Vagina (tissue), 2 donors: Measurements from ENCODE around the gene WNK2. TPM values are rescaled to one million over a fixed set of nuclear protein-coding genes. Genes with fewer than 3 reads are reported as not detected.

Source experiments
- DNase-seq, 2 donors: peaks; one replicate each; pipeline ENCODE4 v3.0.0-alpha.2; 2017; ENCODE audit errors: extremely low spot score in 2 of 2
- H3K27ac ChIP-seq: fragments of 200-600 bp; sonication (generic); one replicate; pipeline ENCODE4 v1.5.1; 2019
- H3K27me3 ChIP-seq: fragments of 200-600 bp; sonication (generic); one replicate; pipeline ENCODE4 v1.5.1; 2019
- H3K36me3 ChIP-seq, 2 donors: fragments of 200-600 bp; sonication (generic); one replicate each; pipeline ENCODE4 v1.5.1; 2017 to 2019
- H3K4me1 ChIP-seq: fragments of 200-600 bp; sonication (generic); one replicate; pipeline ENCODE4 v1.5.1; 2019
- H3K4me3 ChIP-seq, 2 donors: fragments of 200-600 bp; sonication (generic); 1 replicate in 1 of 2; 2 replicates in 1 of 2; pipeline ENCODE4 v1.5.1; 2016 to 2019
- H3K9me3 ChIP-seq: fragments of 200-600 bp; sonication (generic); one replicate; pipeline ENCODE4 v1.5.1; 2019
- CTCF ChIP-seq, 3 experiments: fragments of 450-650 bp in 2 of 3; fragments of 200-600 bp in 1 of 3; sonication (generic) in 1 of 3; IDR thresholded peaks; one replicate each; pipeline ENCODE4 v1.5.1; 2017 to 2019; ENCODE audit warnings: antibody characterized with exemption in 3 of 3, mild to moderate bottlenecking in 2 of 3, moderate library complexity in 2 of 3
- POLR2A ChIP-seq, 2 donors: fragments of 450-650 bp; IDR thresholded peaks; one replicate each; pipeline ENCODE4 v1.6.1; 2017; ENCODE audit warnings: antibody characterized with exemption in 2 of 2, mild to moderate bottlenecking in 2 of 2, moderate library complexity in 2 of 2
- POLR2AphosphoS5 ChIP-seq, 2 donors: sonication (generic); formaldehyde crosslinking; IDR thresholded peaks; one replicate each; pipeline ENCODE4 v1.9.0; 2017; ENCODE audit warnings: antibody characterized with exemption in 2 of 2, mild to moderate bottlenecking in 2 of 2, low read depth in 1 of 2; ENCODE audit not compliant: insufficient read depth in 1 of 2
- intact Hi-C: fragments of 100-400 bp; cut with DNase I; formaldehyde crosslinking; loops from one replicate; pipeline ENCODE4 v1.15.1; 2023
- total RNA-seq: library from RNA; depleted of rRNA; stranded (reverse); fragments of >200 nt; gene quantifications from one replicate; pipeline ENCODE4 v1.2.3, GENCODE V29; 2016

The WNK2 gene
- total RNA-seq, 1 donor from 2014 or later, result 24.8 TPM

GRCh38 chr9:93324191-93324834, 140.4 kb downstream of the WNK2 start:
- intact Hi-C loops, result loop anchor here (2.0 kb wide), 1 partner anchor 56 kb away; no protein-coding TSS in a partner anchor
- Histone ChIP-seq H3K9me3 (no peaks in the 10 kb centered on the region), H3K4me3 (no peak overlapping the region), H3K27me3 (no peaks in the 10 kb centered on the region), H3K36me3 (no peaks in the 10 kb centered on the region), H3K4me1 (no peaks in the 10 kb centered on the region), H3K27ac (no peak overlapping the region)
- no peak for TF ChIP-seq POLR2AphosphoS5 (IDR thresholded peaks at IDR 0.05; ENCODE audit: insufficient read depth in 1 of 2, low read depth in 1 of 2)
- no peak for TF ChIP-seq CTCF (IDR thresholded peaks at IDR 0.05)
- TF ChIP-seq POLR2A (IDR thresholded peaks at IDR 0.05), result no peak
- no peak for DNase-seq

- no peak overlapping the region for H3K27ac ChIP-seq
- no peaks in the 10 kb centered on the region for H3K36me3 ChIP-seq
- H3K27me3 ChIP-seq, result no peaks in the 10 kb centered on the region
- H3K4me3 ChIP-seq, result no peak overlapping the region
- H3K4me1 ChIP-seq, result no peaks in the 10 kb centered on the region
- intact Hi-C loops, result loop anchor here (2.0 kb wide), 1 partner anchor 57 kb away; no protein-coding TSS in a partner anchor
- DNase-seq, result no peak
- TF ChIP-seq CTCF (IDR thresholded peaks at IDR 0.05), result no peak
- no peak for TF ChIP-seq POLR2A (IDR thresholded peaks at IDR 0.05)
- no peak for TF ChIP-seq POLR2AphosphoS5 (IDR thresholded peaks at IDR 0.05; ENCODE audit: insufficient read depth in 1 of 2, low read depth in 1 of 2)
- no peaks in the 10 kb centered on the region for H3K9me3 ChIP-seq
Observed at GRCh38 chr9:93325307-93326035, 141.5 kb downstream of the WNK2 start.

- no peaks in the 10 kb centered on the region for H3K36me3 ChIP-seq
- H3K27me3 ChIP-seq, result no peaks in the 10 kb centered on the region
- TF ChIP-seq POLR2A (IDR thresholded peaks at IDR 0.05), result no peak
- no peak for TF ChIP-seq CTCF (IDR thresholded peaks at IDR 0.05)
- TF ChIP-seq POLR2AphosphoS5 (IDR thresholded peaks at IDR 0.05; ENCODE audit: insufficient read depth in 1 of 2, low read depth in 1 of 2), result no peak
- no peak overlapping the region for H3K27ac ChIP-seq
- no peaks in the 10 kb centered on the region for H3K4me1 ChIP-seq
- no peak for DNase-seq
- no peak overlapping the region for H3K4me3 ChIP-seq
- intact Hi-C loops, result no loop called here
- no peaks in the 10 kb centered on the region for H3K9me3 ChIP-seq
Observed at GRCh38 chr9:93326056-93326455, 142.1 kb downstream of the WNK2 start.

- H3K27ac ChIP-seq, result no peak overlapping the region
- H3K36me3 ChIP-seq, result no peaks in the 10 kb centered on the region
- intact Hi-C loops, result no loop called here
- H3K4me1 ChIP-seq, result no peaks in the 10 kb centered on the region
- H3K27me3 ChIP-seq, result no peaks in the 10 kb centered on the region
- no peaks in the 10 kb centered on the region for H3K9me3 ChIP-seq
- DNase-seq, result no peak
- H3K4me3 ChIP-seq, result no peak overlapping the region
- TF ChIP-seq POLR2A (IDR thresholded peaks at IDR 0.05) (no peak), CTCF (IDR thresholded peaks at IDR 0.05) (no peak), POLR2AphosphoS5 (IDR thresholded peaks at IDR 0.05; ENCODE audit: insufficient read depth in 1 of 2, low read depth in 1 of 2) (no peak)
Observed at GRCh38 chr9:93326654-93327053, 142.7 kb downstream of the WNK2 start.
